ENCODE results near the gene GABBR2.
"Not testable (repeated sequence)": the region's sequence is repeated elsewhere in the genome, so short reads cannot be mapped to it uniquely, and the experiment has no call there.

GABBR2 gene

DNA sequence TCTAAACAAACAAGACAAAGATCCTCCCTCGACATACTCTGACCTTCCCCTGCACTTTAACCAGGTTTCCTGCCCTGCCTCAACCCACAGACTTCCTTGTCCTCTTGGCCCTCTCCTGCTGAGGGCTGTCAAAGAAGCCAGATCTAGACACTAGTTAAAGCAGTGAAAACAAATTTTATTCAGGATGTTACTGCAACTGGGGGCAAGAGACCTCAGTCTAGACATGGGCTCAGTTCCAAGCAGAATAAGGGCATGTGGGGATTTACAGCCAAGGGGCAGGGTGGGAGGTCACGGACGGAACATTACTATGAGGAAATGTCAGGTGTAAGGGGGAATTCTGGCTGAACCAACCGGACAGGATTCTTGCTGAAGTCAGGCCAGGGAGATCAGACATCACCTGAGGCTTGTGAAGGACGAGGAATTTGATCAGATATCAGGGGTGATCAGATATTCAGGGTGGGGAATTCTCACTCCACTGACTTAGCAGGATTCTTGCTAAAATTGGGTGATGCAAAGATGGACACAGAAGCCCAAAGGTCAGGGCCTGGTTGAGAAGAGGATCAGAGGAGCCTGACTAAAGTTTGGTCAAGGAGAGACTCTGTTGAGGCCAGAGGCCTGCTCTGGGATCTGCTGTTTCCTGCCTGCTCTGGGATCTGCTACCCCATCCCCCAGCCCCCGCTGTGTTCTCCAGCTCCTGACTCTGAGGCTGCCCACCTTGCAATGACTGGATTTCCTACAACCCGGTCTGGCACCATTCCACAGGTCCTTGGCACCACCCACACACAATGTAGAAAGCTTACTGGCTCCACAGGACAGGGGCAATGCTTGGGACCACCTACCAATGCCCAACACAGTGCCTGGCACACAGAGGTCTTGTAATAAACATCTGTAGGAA lies 21.5 kb downstream of the GABBR2 start:
- no peak for DNase-seq (ENCODE audit: low spot score)

GRCh38 chr9:98684816-98685215 lies 23.9 kb downstream of the GABBR2 start:
- not testable (repeated sequence) for DNase-seq (ENCODE audit: low spot score)

DNA sequence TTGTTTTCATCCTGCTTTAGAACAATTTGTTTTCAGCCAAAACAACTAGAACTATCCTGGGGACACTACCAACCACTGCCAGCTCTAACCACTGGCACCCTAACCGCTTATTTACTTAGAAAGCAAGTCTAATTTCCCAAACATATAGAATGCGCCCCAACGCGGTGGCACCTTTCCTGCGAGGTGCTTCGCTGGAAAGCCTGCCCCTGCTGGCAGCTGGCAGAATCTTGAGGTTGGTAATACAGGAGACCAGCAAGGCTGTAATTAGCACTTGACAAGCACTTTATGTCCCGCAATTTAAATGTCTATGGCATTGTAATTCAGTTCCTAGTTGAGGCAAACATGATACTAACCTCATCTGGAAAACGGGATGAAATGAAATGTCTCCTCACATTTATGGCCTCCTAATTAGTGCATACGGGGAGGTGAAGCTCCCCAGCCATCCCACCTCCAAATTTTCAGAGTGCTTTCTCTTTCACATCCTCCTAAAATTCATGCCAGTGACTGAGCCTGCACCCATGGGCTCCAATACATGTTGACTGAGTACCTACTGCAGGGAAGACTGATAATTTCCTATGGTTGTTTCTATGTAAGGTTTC lies 30.4 kb downstream of the GABBR2 start:
- DNase-seq (ENCODE audit: low spot score), result peak; percentile 2

DNA sequence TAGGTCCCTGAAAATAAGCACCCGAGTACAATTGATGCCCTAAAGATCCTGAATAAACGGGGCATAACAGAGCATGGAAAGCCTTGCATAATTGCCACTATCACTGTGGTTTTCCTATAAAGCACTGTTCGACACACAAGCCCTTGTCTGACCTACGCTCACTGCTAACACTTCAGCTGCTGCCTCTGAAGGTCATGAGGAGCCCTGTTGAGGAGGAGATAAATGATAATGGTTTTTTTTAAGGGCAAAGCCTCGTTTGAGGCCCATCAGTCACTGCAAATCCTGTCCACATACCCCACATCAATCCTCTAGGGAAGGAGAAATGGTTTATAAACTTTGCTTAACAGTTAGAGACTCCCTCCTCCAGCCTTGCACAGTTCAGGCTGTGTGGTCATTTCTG lies 35.1 kb downstream of the GABBR2 start:
- DNase-seq (ENCODE audit: low spot score), result no peak

- no peak for DNase-seq (ENCODE audit: low spot score)
Measured at GRCh38 chr9:98667005-98667640, 41.6 kb downstream of the GABBR2 start.

- no peak for DNase-seq (ENCODE audit: low spot score)
Measured at GRCh38 chr9:98665501-98665900, 43.2 kb downstream of the GABBR2 start.

- DNase-seq (ENCODE audit: low spot score), result no peak
Measured at GRCh38 chr9:98660541-98660940, 48.2 kb downstream of the GABBR2 start.

DNA sequence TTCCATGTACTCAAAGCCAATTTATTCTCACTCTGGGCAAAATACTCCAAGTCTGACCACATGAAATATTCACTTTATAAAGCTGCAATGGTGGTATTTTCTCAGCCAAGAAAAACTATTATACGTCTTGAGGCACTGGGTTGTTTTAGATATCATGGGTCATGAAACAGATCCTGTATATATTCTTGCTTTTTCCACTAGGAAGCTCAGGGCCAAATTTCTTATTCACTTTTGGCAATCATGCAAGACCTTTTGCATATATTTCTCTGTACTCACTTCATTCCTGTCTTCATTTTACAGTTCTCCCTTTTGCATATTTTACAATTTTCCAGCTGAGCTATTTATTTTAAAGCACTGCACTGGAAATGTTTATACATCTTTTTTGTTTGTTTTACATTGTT lies 49.8 kb downstream of the GABBR2 start:
- no peak for DNase-seq (ENCODE audit: low spot score)

- DNase-seq (ENCODE audit: low spot score), result no peak
Measured at GRCh38 chr9:98657897-98658296, 50.8 kb downstream of the GABBR2 start.

- DNase-seq (ENCODE audit: low spot score), result no peak
Measured at GRCh38 chr9:98656511-98656910, 52.2 kb downstream of the GABBR2 start.

DNA sequence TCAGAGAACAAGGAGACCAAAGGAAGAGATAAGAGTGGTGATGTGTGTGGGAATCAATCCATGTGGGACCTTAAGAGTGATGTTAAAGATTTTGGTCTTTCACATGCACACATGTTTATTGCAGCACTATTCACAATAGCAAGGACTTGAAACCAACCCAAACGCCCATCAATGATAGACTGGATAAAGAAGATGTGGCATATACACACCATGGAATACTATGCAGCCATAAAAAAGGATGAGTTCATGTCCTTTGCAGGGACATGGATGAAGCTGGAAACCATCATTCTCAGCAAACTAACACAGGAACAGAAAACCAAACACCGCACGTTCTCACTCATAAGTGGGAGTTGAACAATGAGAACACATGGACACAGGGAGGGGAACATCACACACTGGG lies 53.3 kb downstream of the GABBR2 start:
- DNase-seq (ENCODE audit: low spot score), result not testable (repeated sequence)

DNA sequence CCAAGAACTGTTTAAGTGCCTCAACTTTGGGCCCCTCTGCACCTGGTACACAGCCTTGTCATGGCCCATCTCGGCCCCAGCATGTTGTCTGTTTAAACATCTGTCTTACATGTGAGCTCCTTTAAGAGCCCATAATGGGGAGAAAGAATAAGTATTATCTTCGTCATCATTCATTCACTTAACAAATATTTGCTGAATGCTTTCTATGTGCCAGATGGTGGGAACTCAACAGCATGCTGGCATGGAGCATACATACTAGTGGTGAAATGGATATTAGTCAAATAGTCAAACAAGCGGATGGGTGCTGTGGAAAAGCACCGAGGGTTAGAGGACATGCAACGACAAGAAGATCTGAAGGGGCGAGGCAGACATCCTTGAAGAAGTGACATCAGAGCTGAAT lies 54.5 kb downstream of the GABBR2 start:
- DNase-seq (ENCODE audit: low spot score), result no peak

GRCh38 chr9:98652741-98653140 lies 56.0 kb downstream of the GABBR2 start:
- DNase-seq (ENCODE audit: low spot score), result no peak

GRCh38 chr9:98652302-98652701 lies 56.4 kb downstream of the GABBR2 start:
- DNase-seq (ENCODE audit: low spot score), result no peak

GRCh38 chr9:98647236-98647635 lies 61.5 kb downstream of the GABBR2 start:
- DNase-seq (ENCODE audit: low spot score), result no peak

GRCh38 chr9:98644011-98644410 lies 64.7 kb downstream of the GABBR2 start:
- no peak for DNase-seq (ENCODE audit: low spot score)

GRCh38 chr9:98642661-98643312 lies 65.9 kb downstream of the GABBR2 start:
- no peak for DNase-seq (ENCODE audit: low spot score)

- no peak for DNase-seq (ENCODE audit: low spot score)
Measured at GRCh38 chr9:98641695-98642094, 67.0 kb downstream of the GABBR2 start.

- no peak for DNase-seq (ENCODE audit: low spot score)
Measured at GRCh38 chr9:98640394-98640793, 68.3 kb downstream of the GABBR2 start.

DNA sequence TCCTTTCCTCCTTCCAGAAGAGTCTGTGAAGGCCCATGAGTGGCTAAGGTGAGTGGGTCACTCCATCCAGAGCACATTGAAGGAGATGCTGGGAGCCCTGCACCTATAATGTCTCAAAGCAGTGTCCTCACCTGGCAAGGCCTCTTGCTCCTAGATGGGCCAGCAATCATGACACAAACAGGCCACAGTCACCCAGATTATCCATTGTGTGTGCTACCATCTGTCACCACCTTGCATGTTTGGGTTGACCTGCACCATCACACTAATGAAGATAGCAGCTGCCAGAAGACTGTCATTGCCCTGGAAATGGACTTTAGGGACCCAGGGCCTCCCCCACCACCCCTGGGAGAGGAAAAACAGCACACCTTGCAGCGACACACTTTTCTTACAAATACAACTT lies 69.6 kb downstream of the GABBR2 start:
- DNase-seq (ENCODE audit: low spot score), result no peak

GRCh38 chr9:98637381-98637780 lies 71.4 kb downstream of the GABBR2 start:
- no peak for DNase-seq (ENCODE audit: low spot score)

- DNase-seq (ENCODE audit: low spot score), result no peak
Measured at GRCh38 chr9:98635374-98635773, 73.4 kb downstream of the GABBR2 start.
